A673 (cell line): ENCODE data around the gene EHD1.

Experiments
- EZH2 ChIP-seq: fragments of 200-600 bp; sonication (generic); IDR thresholded peaks from 2 replicates; pipeline ENCODE4 v1.6.1; 2017; ENCODE audit warnings: borderline replicate concordance, low read depth, mild to moderate bottlenecking, mixed read lengths, antibody characterized with exemption, low read length; ENCODE audit not compliant: poor library complexity, severe bottlenecking
- TF ChIP-seq, protein P1 (sequence below): fragments of 300-800, 200-600 bp; sonication (generic); conservative IDR thresholded peaks from 2 replicates; pipeline ENCODE4 v1.5.1; 2017; ENCODE audit warnings: low read depth, mild to moderate bottlenecking, antibody characterized with exemption, low read length, moderate library complexity, mixed read lengths

DNA sequence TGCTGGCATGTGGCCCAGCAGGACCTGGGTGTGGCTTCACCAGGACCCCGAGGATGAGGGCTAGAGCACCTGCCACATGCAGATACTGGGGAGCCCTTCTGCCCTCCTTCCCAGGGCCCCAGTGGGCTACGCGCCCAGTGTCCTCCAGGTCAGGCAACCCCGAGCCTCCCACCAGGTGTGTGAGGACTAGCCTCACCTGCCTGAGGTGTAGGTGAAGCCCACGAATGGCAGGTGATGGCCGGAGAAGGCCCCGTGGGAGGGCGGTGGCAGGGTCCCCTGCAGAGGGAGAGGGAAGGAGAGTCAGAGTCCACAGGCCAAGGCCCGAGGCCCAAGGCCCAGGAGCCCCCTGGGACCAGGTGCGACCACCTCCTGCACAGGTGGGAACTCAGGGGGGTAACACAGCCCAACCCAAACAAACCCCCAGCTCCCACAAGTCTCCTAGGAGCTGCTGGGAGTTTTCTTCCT lies 40.5 kb downstream of the EHD1 start:
- TF ChIP-seq, protein P1, sequence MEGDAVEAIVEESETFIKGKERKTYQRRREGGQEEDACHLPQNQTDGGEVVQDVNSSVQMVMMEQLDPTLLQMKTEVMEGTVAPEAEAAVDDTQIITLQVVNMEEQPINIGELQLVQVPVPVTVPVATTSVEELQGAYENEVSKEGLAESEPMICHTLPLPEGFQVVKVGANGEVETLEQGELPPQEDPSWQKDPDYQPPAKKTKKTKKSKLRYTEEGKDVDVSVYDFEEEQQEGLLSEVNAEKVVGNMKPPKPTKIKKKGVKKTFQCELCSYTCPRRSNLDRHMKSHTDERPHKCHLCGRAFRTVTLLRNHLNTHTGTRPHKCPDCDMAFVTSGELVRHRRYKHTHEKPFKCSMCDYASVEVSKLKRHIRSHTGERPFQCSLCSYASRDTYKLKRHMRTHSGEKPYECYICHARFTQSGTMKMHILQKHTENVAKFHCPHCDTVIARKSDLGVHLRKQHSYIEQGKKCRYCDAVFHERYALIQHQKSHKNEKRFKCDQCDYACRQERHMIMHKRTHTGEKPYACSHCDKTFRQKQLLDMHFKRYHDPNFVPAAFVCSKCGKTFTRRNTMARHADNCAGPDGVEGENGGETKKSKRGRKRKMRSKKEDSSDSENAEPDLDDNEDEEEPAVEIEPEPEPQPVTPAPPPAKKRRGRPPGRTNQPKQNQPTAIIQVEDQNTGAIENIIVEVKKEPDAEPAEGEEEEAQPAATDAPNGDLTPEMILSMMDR: no peak
- no peak for TF ChIP-seq EZH2
